Neural progenitor cell (in vitro differentiated cells): ENCODE data around the gene DLG2. TPM values are rescaled to one million over a fixed set of nuclear protein-coding genes. Genes with fewer than 3 reads are reported as not detected.

Experiments used
- DNase-seq: peaks from one replicate; pipeline ENCODE4 v3.0.0-alpha.2; 2016; ENCODE audit warnings: low spot score
- H2AFZ ChIP-seq: fragments of 200-600 bp; sonication (generic); replicated peaks from 2 replicates; pipeline ENCODE4 v1.6.1; 2016; ENCODE audit warnings: antibody characterized with exemption
- H3F3A ChIP-seq: fragments of 200-600 bp; sonication (generic); 2 replicates; pipeline ENCODE4 v1.6.1; 2016; ENCODE audit warnings: antibody characterized with exemption, low read depth
- H3K27ac ChIP-seq: fragments of 200-600 bp; sonication (generic); 2 replicates; pipeline ENCODE4 v1.5.1; 2016; ENCODE audit warnings: mild to moderate bottlenecking
- H3K27me3 ChIP-seq: fragments of 200-600 bp; sonication (generic); 2 replicates; pipeline ENCODE4 v1.6.1; 2016; ENCODE audit warnings: mild to moderate bottlenecking, moderate library complexity
- H3K36me3 ChIP-seq: fragments of 200-600 bp; sonication (generic); 2 replicates; pipeline ENCODE4 v1.5.1; 2016
- H3K4me1 ChIP-seq: fragments of 200-600 bp; sonication (generic); 2 replicates; pipeline ENCODE4 v1.6.1; 2016; ENCODE audit warnings: mixed run types
- H3K4me2 ChIP-seq: fragments of 200-600 bp; sonication (generic); 2 replicates; pipeline ENCODE4 v1.6.1; 2016
- H3K4me3 ChIP-seq: fragments of 200-600 bp; sonication (generic); 2 replicates; pipeline ENCODE4 v1.5.1; 2016
- H3K79me2 ChIP-seq: fragments of 200-600 bp; sonication (generic); 2 replicates; pipeline ENCODE4 v1.6.1; 2016; ENCODE audit warnings: low read depth
- H3K9ac ChIP-seq: fragments of 200-600 bp; sonication (generic); 2 replicates; pipeline ENCODE4 v1.6.1; 2016
- H3K9me3 ChIP-seq: fragments of 200-600 bp; sonication (generic); 2 replicates; pipeline ENCODE4 v1.5.1; 2016; ENCODE audit warnings: low read depth
- H4K20me1 ChIP-seq: fragments of 200-600 bp; sonication (generic); 2 replicates; pipeline ENCODE4 v1.6.1; 2016; ENCODE audit warnings: low read depth
- H3K27ac Mint-ChIP-seq: 3 replicates; pipeline ENCODE4 v1.8.0; 2021; ENCODE audit warnings: mixed read lengths
- H3K27me3 Mint-ChIP-seq: 2 replicates; pipeline ENCODE4 v1.8.0; 2022; ENCODE audit warnings: low read depth, mild to moderate bottlenecking, inconsistent platforms, moderate library complexity, mixed read lengths; ENCODE audit not compliant: insufficient read depth
- H3K36me3 Mint-ChIP-seq: 3 replicates; pipeline ENCODE4 v1.8.0; 2021; ENCODE audit warnings: mixed read lengths
- H3K4me1 Mint-ChIP-seq: 3 replicates; pipeline ENCODE4 v1.8.0; 2021; ENCODE audit warnings: mixed read lengths
- H3K4me3 Mint-ChIP-seq: 3 replicates; pipeline ENCODE4 v1.8.0; 2021; ENCODE audit warnings: mild to moderate bottlenecking, moderate library complexity, mixed read lengths
- H3K9me3 Mint-ChIP-seq: 3 replicates; pipeline ENCODE4 v1.8.0; 2020; ENCODE audit warnings: mixed read lengths
- EZH2 ChIP-seq: fragments of 200-600 bp; sonication (generic); IDR thresholded peaks from 2 replicates; pipeline ENCODE4 v1.6.1; 2017; ENCODE audit warnings: antibody characterized with exemption, mild to moderate bottlenecking, moderate library complexity
- EZH2phosphoT487 ChIP-seq: fragments of 200-600 bp; sonication (generic); IDR thresholded peaks from 2 replicates; pipeline ENCODE4 v1.6.1; 2017; ENCODE audit warnings: antibody characterized with exemption
- total RNA-seq: library from RNA; depleted of rRNA; stranded (reverse); fragments of >200 nt; gene quantifications from 2 replicates; pipeline ENCODE4 v1.2.3, GENCODE V29; 2015; ENCODE audit warnings: low replicate concordance
- TF ChIP-seq, protein P1 (sequence below): fragments of 200-600 bp; sonication (generic); IDR thresholded peaks from 2 replicates; pipeline ENCODE4 v1.5.1; 2017; ENCODE audit warnings: antibody characterized with exemption, mild to moderate bottlenecking

DLG2 gene
- total RNA-seq, 1 donor from 2014 or later, result 7.5 TPM

DNA sequence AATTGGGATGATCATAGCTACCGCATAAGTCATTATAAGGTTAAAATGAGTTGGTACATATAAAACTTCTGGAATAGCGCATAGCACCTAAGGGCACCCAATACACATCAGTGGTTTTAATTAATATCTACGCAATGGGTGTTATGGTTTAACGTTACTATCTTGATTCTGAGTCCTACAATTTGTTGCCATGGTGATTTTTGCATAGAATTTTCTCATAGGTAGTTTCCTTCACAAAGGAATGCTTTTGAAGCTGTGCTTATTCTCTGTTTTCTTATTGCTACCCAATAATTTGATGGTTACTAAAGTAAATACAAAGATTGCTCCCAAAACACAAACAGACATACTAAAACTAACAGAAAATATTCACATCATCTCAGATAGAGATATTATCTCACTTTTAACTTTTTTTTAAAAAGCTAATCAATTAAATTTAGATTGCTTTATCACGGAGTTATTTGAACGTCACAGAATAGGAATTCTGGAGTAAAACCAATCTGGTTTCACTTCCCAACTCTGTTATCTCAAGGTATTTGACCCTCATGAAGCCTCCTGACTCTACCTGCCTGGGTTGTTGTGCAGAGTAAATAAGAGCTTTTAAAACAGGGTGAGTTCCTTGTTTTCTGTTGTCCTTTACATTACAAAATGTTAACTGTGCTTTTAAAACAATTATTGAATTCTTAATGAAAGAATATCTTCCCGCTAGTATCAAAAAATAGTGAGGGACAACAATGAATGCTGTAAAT, 1705.5 kb downstream of the DLG2 start:
- Histone ChIP-seq H3K27me3 (no peaks in the 10 kb centered on the region), H2AFZ (no peak overlapping the region), H4K20me1 (no peaks in the 10 kb centered on the region), H3K36me3 (no peaks in the 10 kb centered on the region), H3K4me3 (no peak overlapping the region), H3K9me3 (no peaks in the 10 kb centered on the region), H3K27ac (no peak overlapping the region), H3K4me2 (no peak overlapping the region), H3K9ac (no peak overlapping the region), H3K79me2 (no peaks in the 10 kb centered on the region), H3K4me1 (no peaks in the 10 kb centered on the region), H3F3A (no peaks in the 10 kb centered on the region)
- Mint-ChIP-seq H3K4me1 (peaks cover 3% of the 10 kb centered on the region), H3K27me3 (no peaks in the 10 kb centered on the region), H3K9me3 (no peaks in the 10 kb centered on the region), H3K36me3 (no peaks in the 10 kb centered on the region), H3K4me3 (no peak overlapping the region), H3K27ac (no peak overlapping the region)
- DNase-seq, result no peak
- TF ChIP-seq, protein P1, sequence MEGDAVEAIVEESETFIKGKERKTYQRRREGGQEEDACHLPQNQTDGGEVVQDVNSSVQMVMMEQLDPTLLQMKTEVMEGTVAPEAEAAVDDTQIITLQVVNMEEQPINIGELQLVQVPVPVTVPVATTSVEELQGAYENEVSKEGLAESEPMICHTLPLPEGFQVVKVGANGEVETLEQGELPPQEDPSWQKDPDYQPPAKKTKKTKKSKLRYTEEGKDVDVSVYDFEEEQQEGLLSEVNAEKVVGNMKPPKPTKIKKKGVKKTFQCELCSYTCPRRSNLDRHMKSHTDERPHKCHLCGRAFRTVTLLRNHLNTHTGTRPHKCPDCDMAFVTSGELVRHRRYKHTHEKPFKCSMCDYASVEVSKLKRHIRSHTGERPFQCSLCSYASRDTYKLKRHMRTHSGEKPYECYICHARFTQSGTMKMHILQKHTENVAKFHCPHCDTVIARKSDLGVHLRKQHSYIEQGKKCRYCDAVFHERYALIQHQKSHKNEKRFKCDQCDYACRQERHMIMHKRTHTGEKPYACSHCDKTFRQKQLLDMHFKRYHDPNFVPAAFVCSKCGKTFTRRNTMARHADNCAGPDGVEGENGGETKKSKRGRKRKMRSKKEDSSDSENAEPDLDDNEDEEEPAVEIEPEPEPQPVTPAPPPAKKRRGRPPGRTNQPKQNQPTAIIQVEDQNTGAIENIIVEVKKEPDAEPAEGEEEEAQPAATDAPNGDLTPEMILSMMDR, result no peak
- TF ChIP-seq EZH2phosphoT487 (no peak), EZH2 (no peak)

DNA sequence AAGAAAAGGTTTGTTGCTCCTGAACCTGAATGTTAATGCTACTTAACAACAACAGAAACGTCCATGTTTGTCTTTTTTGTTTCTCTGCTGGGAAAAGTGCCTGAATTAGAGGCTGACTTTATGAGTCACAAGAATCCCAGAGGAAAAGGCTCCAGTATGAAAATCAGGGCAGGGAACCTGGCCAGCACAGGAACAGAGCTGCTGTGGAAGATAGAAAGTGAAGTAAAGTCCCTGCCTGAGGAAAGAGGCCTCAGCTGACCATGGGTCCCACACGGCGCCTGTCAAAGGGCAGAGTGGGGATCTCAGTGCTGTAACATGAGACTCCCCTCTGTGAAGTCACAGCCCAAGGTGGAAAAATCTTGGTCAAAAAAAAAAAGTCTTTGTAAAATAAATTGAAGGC, 1708.7 kb downstream of the DLG2 start:
- Histone ChIP-seq H3K27me3 (no peaks in the 10 kb centered on the region), H3K27ac (no peak overlapping the region), H3K79me2 (no peaks in the 10 kb centered on the region), H3K36me3 (no peaks in the 10 kb centered on the region), H3K4me2 (no peak overlapping the region), H4K20me1 (no peaks in the 10 kb centered on the region), H2AFZ (no peak overlapping the region), H3K9ac (no peak overlapping the region), H3K4me3 (no peak overlapping the region), H3F3A (no peaks in the 10 kb centered on the region), H3K4me1 (no peaks in the 10 kb centered on the region), H3K9me3 (no peaks in the 10 kb centered on the region)
- Mint-ChIP-seq H3K4me3 (no peak overlapping the region), H3K4me1 (peaks cover 3% of the 10 kb centered on the region), H3K9me3 (no peaks in the 10 kb centered on the region), H3K27ac (no peak overlapping the region), H3K27me3 (no peaks in the 10 kb centered on the region), H3K36me3 (no peaks in the 10 kb centered on the region)
- TF ChIP-seq EZH2phosphoT487 (no peak), EZH2 (no peak)
- TF ChIP-seq, protein P1, result no peak
- no peak for DNase-seq

DNA sequence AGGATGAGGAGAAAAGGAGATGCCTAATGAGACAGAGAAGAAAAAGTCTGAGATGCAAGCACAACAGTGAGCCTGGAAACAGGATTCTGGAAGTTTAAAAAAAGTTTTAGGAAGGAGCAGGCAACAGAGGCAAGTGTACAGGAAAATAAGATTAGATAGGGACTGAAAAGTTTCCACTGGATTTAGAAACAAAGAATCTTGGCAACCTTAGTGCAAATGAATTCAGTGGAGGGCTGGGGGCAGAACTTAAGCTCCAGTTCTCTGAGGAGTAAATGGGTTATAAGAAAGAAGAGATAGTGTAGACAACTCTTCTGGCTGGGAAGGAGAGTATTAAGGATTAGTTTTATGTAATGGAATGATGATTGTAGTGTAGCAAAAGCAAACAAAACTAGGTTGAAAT, 1712.1 kb downstream of the DLG2 start:
- H3K27ac Mint-ChIP-seq, result no peak overlapping the region
- H3K9me3 Mint-ChIP-seq, result no peaks in the 10 kb centered on the region
- no peak overlapping the region for H3K4me3 Mint-ChIP-seq

More for the DNA sequence above, 1712.1 kb downstream of the DLG2 start:
- H3K4me1 ChIP-seq, result no peaks in the 10 kb centered on the region
- no peaks in the 10 kb centered on the region for H3K79me2 ChIP-seq
- DNase-seq, result no peak
- no peaks in the 10 kb centered on the region for H4K20me1 ChIP-seq
- H3K36me3 ChIP-seq, result no peaks in the 10 kb centered on the region
- H3K4me1 Mint-ChIP-seq, result no peaks in the 10 kb centered on the region
- H3K4me2 ChIP-seq, result no peak overlapping the region
- H3K27me3 Mint-ChIP-seq, result no peaks in the 10 kb centered on the region
- H2AFZ ChIP-seq, result no peak overlapping the region
- TF ChIP-seq EZH2phosphoT487 (no peak), EZH2 (no peak)
- TF ChIP-seq, protein P1, result no peak
- no peak overlapping the region for H3K27ac ChIP-seq
- H3F3A ChIP-seq, result no peaks in the 10 kb centered on the region
- no peaks in the 10 kb centered on the region for H3K27me3 ChIP-seq
- no peaks in the 10 kb centered on the region for H3K36me3 Mint-ChIP-seq
- no peak overlapping the region for H3K9ac ChIP-seq
- no peak overlapping the region for H3K4me3 ChIP-seq
- no peaks in the 10 kb centered on the region for H3K9me3 ChIP-seq
